T follicular helper cell (primary cell): ENCODE results near the gene EML6.

Experiments used
- DNase-seq: peaks from one replicate; pipeline ENCODE4 v3.0.0-alpha.2; 2020; ENCODE audit warnings: low read depth

The EML6 gene

DNA sequence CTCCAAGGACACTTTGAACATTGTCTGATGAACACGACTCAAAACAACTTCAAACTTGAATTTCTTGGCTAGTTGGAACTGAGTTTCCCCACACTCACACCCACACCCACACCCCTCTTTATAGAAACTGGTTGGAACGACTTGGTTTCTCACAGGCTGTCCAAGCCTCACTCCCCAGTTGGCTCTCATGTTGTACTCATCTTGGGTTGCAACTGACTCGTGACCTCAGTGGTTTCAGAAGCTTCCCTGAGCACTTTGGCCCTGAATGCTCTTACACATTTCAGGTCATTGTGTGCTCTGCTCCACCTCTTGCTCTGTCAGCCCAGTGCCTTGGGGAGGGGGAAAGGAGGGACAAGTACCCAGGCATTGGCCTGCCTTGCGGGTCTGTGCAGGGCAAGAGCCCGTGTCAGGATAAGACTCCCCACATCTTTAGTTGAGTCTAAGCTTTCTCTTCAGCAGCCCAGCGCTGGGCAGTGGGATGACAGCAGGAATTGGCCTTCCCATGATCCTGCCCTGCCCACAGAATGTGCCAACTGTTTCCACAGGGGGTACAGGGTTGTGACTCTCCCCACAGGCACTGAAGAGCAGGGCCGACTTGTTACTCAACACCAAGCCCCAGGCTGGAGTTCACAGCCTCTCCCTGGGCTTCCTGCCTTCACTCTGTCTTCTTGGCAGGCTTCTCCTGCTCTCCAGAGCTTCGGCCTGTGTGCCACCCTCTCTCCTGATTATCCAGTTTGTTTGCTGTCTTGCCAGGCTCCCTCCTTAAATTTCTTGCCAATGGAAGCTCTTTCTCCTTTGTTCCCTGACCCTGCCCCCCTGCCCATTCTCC, 222.1 kb downstream of the EML6 start:
- no peak for DNase-seq

DNA sequence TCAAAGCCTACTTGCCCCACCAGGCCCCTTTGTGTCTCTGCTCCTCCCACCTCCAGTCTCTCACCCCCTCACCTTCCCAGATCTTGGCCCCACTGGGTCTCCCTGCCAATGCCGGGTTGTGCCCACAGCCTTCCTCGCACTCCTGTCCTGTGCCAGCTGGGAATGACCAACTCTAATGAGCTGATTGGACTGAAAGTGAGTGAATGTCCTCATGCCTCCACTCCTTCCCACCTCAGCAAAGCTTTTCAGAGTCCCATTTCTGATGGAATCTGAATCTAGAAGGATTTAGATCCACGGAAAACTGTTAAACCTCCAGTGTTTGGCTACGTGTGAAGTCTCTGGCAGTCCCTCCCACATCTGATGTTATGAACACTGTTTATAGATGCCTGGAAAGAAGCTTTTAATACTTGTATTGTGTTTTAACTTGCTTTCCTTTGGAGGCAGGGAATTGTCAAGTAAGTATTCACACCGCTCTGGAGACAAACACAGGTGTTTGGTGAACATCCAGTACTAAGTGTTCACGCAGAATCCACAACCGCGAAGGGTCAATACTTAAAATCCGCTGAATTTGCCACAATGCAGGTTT, 222.9 kb downstream of the EML6 start:
- DNase-seq = no peak

DNA sequence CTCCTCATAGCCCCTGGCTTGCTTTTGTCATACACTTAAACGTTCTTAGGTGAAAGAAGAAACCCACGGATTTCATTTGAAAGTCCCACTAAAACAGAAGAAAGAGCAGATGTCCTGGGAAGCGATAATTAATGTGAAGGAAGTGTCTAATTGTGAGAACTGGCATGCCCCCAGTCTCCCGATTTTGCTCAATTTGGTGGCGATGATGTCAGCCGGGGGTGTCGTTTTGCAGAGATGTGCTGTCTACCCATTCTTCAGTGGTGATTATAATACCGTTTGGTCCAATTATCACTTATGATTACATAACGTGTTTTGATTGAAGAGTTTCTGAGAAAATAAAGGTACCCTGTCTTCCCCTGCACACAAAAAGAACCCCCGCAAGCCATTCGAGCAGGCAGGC, 223.7 kb downstream of the EML6 start:
- no peak for DNase-seq

DNA sequence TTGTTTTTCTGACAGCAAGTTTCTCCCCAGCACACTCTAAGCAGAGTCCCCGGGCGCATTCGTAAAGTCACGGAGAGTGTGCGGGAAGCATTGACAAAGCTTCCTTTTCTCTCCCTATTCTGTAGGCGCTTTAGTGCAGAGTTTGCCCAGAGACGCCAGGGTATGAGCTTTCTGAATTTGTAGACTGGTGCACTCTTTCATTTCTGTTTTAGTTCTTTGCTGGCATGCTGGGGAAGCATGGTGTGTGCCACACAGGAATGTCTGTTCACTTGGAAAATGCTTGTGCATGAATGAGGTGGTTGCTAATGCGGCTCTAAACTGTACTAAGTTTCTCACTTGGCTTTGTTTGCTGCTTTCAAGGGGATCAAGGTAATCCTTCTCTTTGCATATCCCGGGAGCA, 224.2 kb downstream of the EML6 start:
- DNase-seq = no peak

DNA sequence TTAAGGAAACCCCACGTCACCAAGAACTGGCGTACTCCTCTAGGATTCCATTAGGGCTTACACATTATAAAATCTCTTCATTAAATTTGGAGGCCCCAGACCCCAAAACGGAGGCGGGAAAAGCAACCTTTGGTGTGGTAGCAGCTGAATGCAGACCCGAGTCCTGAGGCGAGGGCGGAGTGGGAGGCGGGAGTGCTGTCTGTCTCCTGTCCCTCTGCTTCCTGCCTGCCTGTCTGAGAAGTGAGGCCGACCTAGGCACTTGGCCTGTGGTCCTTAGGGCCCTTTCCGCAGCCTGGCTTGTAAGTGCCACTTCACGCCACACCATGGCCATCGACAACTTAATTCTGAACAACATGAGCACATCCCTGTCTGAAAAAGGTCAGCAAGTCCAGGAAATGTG, 224.7 kb downstream of the EML6 start:
- no peak for DNase-seq

DNA sequence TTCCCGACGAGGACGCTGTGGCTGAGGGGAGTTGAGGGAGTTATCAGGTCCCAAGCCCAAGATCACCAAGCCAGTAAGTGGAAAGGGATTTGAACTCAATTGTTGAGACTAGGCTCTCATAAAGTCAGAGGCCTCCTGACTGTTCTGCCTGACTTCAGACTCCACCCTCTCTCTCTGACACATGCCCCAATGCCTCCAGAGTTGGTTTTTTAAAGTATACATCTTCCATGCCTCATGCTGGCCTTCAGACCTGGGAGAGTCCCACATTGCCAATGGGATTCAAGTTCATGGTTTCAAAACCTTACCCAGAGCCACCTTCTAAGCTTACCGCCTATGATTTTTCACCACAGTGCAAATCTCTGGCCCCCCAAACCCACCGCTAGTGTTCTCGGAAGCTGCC, 226.0 kb downstream of the EML6 start:
- DNase-seq = no peak

DNA sequence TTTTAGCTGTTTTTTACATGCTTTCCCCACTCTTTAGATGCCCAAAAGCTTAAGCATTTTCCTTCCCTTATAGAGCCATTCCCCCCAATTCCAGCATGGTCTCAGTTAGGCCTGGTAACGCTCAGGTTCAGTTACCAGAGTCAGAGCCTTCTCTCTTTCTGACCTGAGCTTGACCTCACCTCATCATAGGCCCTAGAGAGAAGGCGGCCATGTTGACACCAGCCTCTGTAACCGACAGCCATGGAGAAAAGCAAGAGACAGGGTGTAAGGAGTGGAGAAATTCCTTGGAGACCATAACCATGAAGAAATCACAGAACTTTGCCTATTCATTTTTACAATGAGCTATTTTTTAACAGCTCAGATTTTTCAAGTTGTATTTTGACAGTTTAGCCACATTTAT, 227.3 kb downstream of the EML6 start:
- no peak for DNase-seq

DNA sequence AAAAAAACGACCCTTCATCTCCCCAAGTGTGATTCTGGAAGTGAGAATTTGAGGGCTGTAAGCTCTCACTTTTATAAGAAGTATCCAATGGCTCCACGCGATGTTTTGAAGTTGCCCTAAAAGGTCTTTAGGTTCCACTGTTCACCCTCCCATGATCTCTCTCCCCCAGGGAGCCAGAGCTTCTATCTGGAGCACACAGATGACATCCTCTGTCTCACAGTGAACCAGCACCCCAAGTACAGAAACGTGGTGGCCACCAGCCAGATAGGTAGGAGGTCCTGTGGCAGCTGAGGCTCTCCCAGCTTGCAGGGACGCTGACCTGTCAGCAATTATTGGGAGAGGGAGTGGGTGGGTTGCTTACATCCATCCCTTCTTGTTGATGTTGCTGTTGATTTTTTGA, 229.0 kb downstream of the EML6 start:
- no peak for DNase-seq

DNA sequence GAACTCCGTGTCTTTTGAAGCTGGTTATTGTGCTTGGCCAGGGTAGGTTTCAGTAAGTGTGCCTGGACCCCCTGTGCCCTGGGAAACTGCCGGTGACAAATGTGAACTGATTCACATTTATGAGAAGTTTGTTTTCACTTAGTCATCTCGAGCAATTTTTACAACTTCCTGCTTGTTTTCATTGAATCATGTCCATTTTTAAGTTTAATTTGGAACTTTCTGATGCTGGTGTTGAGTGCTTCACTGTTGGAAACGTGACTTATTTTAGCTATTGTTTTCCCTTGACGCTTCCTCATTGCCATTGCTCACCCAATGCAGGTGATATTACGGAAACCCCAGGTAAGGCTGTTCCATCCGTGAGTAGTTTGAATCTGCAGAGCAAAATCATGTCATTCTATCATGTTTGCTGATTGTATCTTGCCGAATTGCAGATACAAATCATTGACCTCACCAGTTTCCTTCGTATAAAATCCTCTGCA, 229.6 kb downstream of the EML6 start:
- DNase-seq = no peak

DNA sequence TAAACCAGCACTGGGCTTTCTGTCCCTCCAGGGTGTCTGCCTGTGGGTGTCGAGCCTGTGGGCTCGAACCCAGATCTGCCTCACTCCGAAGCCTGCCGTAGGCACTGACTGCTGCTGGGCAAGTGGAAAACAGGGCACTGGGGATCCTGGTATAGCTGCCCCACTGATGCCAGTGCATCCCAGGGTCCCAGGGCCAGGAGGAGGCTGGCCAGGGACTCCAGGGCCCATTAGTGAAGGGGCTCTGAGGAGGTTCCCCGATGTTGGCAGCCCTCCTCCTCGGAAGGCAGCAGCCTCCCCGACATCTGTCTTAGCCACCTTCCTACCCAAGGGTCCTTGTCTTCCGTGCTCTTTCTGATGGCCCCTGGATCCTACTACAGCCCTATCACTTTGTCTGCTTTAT, 230.7 kb downstream of the EML6 start:
- no peak for DNase-seq

DNA sequence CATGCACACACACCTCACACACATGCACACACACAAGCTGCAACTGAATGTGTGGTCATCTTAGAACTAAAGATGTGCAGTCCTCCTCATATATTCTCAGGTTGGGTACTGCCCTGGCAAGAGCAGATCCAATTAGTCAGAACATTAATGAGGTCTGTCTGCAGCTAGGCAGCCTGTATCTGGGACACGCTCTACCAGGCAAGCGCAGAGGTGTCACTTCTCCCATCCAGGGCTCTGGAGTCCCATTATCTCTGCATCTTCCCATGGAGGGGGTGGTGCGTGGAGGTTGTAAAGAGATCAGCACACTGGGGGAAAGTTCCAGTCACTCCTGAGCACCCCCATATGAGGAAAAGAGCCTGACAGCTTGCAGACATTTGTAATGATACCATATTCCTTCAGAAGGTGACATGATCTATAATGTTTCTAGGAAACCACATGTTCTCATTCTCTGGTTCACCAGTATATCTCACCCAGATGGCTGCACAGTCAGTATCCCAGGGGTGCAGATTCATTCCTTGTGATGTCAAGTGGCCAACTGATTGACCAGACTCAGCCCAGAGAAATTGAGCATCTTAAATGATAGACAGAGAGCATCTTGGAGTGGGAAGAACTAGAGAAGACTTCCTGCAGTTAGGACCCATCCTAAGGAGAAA, 231.4 kb downstream of the EML6 start:
- no peak for DNase-seq

DNA sequence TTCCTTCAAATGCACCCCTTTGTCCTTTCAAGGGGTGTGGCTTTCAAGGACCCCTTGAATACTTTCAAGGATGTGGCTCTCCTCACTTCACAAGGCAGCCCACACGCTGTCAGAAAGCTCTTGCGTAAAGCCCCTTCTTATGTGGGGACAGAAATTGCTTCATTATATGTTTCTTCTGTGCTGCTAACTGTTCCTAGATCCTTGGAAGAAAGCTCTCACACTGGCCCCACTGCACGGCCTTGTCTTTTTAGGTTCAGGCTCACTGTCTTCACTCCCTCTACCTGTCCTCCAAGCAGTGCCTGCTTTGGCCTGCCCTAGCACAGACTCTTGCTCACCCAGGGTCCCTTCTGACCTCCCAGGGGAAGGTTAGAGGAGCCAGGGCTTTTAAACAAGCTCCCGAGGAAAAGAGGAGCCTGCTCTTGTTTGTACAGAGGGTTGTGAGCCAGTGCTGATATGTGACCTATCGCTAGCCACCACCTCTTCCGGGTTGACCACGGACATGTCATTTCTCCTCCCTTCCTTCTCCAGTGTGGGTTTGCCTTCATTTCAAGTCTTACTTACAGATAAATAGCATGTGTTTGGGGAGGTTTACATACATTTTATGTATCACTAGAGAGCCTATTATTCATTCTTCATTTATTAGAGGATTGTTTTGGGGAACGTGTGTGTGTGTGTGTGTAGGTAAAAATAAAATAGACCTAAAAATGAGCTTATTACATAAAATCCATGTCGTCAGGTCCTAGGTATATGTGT, 232.1 kb downstream of the EML6 start:
- DNase-seq = no peak

DNA sequence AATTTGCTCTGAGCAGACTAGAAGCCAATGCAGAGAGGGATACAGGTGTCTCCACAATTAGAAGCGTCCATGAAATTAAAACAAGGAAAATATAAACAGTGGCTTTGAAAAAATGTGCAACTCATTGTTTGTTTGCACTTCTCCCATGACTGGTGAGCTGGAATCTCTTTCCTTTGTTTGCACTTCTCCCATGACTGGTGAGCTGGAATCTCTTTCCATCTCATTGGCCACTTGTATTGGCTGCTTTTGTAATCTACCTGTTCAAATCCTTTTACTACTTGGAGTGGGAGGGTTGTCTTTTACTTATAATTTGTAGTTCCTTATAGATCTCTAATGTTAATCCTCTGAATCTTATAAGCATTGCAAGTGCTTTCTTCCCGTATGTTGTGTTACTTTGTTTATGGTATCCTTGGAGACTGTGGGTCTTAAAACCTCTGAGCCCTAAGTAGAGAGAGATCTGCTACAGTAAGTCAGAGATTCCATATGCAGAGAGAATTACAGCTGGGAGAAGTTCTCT, 232.7 kb downstream of the EML6 start:
- no peak for DNase-seq

DNA sequence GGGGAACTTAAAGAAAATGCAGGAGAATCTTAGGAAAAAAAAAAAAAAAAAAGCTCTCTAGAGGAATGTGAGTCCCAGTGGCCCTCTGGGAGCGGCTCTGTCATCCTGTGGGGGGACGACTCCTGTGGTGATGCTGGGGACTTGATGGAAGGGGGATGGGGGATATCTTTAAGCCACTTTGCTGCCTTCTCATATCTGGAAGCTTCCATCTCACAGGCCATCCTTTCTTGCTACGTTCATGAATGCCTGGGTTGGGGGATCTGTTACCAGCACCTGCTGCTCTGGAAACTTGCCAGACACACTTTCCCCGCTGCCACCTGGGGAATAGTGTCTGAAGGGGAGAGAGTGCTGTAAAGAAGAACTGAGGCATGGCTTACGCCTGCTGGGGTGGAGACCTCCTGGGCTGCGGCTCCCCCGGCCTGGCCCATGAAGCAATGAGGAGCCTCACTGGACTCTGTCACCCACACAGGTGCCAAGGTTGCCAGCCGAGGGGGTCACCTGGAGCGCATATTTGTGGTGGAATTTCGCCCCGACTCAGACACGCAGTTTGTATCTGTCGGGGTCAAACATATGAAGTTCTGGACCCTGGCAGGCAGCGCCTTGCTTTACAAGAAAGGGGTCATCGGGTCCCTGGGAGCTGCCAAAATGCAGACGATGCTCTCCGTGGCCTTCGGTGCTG, 234.0 kb downstream of the EML6 start:
- DNase-seq = no peak

DNA sequence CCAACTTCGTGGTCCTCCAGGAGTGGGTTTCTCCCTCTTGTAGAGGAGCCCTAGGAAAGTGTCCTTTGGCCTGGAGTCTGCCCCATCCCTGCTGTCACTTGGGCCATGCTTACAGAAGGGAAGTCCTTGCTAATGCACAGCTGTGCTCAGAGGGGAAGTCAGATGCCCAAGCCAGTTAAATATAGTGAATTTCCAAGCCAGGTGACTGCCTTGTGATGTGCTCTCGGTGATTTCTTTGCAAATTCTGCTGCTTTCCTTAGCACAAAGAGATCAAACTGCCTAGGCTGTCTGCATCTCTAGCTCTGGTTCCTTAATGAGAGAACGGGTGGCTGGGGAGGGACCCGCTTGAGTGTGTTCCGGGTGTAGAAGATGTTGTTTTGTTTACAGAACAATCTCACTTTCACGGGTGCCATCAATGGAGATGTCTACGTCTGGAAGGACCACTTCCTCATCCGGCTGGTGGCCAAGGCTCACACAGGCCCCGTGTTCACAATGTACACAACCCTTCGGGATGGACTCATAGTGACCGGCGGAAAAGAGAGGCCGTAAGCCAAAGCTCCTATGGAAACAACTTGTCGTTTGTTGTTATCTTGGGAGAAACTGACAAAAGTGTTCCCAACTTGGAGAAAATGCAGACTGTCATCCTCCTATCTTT, 235.4 kb downstream of the EML6 start:
- DNase-seq = no peak

DNA sequence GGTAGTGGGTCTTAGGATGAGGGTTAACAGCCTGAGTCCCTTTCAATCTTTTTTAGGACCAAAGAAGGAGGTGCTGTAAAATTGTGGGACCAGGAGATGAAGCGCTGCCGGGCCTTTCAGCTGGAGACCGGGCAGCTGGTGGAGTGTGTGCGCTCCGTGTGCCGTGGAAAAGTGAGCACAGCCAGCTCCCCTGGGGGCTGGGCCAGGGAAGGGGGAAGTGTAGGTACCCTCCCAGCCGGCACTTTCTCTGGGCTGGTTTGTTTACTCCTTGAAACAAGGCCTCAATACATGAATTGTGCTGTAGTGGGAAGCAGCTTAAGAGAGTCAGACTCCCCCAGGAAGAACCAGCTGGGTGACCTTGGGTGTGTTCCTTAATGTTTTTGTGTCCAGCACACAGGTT, 236.7 kb downstream of the EML6 start:
- no peak for DNase-seq

DNA sequence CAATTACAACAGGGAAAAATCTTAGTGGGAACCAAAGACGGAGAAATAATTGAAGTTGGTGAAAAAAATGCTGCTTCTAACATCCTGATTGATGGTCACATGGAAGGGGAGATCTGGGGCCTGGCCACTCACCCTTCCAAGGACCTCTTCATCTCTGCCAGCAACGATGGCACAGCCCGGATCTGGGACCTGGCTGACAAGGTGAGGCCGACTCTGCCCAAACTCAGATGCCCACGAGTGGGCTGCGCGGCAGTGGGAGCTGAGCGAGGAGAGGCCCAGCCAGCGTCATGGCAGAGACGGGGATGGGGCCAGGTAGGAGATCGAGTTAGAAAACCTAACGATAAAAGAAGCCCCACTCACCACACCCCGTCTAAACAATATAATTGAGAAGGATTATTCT, 239.0 kb downstream of the EML6 start:
- no peak for DNase-seq

DNA sequence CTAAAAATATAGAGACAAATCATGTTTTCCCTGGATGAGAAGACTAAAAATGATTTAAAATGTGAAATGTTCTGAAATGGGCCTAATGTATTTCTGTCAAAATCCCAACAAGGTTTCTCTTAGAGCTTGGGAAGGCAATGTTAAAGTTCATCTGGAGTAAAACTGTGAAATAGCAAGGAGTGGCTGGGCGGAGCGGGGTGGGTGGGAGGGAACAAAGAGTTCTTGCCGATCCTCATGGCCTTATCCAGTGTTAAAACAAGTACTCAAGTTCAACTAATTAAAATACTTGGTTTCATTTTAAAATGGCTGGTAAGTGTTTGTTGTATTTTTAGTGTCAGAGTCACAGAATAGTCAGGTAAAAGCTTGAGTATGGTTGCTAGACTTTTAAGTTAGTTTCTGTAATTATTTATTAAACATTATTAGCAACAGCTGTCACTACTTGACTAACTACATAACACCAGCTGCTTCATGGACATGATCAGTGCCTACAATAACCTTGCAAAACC, 239.5 kb downstream of the EML6 start:
- DNase-seq = no peak

DNA sequence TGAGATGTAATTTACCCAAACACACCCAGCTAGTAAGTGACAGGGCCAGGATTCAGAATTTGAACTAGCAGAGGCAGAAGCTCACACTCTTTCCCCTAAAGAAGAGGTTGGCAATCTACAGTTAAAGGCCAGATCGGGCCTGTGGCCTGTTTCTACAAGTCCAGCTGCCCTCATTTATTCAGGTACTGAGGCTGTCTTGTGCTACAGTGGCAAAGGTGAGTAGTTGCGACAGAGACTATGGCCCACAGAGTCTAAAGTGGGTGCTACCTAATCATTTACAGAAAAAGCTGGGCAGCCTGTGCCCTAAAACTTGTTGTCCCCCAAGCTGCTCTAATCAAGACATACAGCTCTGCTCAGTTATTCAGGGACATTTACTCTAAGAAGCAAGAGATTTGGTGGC, 240.0 kb downstream of the EML6 start:
- no peak for DNase-seq

DNA sequence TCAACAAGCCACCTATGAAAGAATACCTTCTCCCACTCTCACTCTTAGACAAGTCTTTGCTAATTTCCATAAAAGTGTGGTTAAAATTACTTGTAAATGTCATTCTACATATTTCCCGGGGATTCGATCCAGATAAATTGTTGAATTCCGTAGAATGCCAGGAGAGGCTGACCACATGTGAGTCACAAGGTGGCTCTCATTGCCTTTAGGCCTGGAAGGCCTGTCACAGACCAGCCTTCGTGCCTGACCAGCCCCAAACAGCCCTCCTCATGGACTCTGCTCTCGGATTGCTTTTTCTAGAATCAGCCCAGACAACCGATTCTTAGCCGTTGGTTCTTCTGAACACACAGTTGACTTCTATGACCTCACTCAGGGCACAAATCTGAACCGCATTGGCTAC, 240.8 kb downstream of the EML6 start:
- DNase-seq = no peak

DNA sequence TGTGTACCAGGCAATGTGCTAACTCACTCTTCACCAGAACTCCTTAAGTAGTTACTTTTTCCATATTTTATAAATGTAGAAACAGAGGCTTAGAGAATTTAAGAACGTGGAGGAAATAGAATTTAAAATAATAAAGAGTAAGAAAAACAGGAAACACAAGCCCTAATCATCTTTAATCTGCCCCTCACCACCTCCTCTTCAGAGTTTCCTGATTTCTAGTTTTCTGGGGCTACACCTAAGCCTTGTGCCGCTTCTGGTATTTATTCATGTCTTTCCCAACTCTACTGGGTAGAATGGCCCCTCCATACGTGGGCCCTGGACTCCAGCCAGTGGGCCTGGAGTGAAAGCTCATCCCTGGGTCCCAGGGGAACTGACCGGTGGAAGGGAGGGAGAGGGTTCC, 241.4 kb downstream of the EML6 start:
- no peak for DNase-seq
